GM23338 (cell line): ENCODE measurements around the gene SLC30A7.

Experiments
- EZH2 ChIP-seq: fragments of 200-600 bp; sonication (generic); IDR thresholded peaks from one replicate; pipeline ENCODE4 v1.8.0; 2017; ENCODE audit warnings: antibody characterized with exemption, mild to moderate bottlenecking, low read depth; ENCODE audit not compliant: unreplicated experiment
- EZH2phosphoT487 ChIP-seq: fragments of 200-600 bp; sonication (generic); IDR thresholded peaks from one replicate; pipeline ENCODE4 v1.8.1; 2018; ENCODE audit warnings: antibody characterized with exemption; ENCODE audit not compliant: unreplicated experiment
- NANOG ChIP-seq: IDR thresholded peaks from 2 replicates; pipeline ENCODE4 v1.6.1; 2016; ENCODE audit warnings: antibody characterized with exemption, borderline replicate concordance
- POLR2AphosphoS5 ChIP-seq: IDR thresholded peaks from 2 replicates; pipeline ENCODE4 v1.6.1; 2016; ENCODE audit warnings: antibody characterized with exemption, low read depth
- TF ChIP-seq, protein P1 (sequence below), 2 experiments: fragments of 200-600 bp in 1 of 2; sonication (generic) in 1 of 2; conservative IDR thresholded peaks; 2 replicates each; pipeline versions ENCODE4 v1.5.1 to v1.6.1; 2016 to 2017; ENCODE audit warnings: antibody characterized with exemption in 2 of 2, low read depth in 2 of 2, mild to moderate bottlenecking in 2 of 2, moderate library complexity in 1 of 2
- TF ChIP-seq, protein P2 (sequence below): IDR thresholded peaks from one replicate; pipeline ENCODE4 v1.6.1; 2018; ENCODE audit warnings: antibody characterized with exemption; ENCODE audit not compliant: unreplicated experiment

DNA sequence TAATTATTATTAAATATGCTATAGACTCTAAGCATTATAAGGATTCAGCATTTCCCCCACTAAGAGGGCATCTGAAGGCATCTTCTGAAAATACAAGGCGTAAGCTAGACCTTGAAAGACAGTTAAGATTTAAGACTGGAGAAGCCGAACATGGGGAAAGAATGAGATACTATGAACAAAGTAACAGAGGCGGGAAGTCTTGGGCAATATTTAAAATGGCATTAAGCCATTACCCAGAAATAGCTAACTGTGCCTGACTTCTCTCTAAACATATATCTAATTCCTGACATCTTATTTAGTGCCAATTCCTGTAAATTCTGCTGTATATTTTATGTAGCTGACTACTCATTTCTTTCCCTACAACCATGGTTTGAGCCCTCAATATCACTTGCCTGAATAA lies 108.8 kb downstream of the SLC30A7 start:
- TF ChIP-seq, protein P1, sequence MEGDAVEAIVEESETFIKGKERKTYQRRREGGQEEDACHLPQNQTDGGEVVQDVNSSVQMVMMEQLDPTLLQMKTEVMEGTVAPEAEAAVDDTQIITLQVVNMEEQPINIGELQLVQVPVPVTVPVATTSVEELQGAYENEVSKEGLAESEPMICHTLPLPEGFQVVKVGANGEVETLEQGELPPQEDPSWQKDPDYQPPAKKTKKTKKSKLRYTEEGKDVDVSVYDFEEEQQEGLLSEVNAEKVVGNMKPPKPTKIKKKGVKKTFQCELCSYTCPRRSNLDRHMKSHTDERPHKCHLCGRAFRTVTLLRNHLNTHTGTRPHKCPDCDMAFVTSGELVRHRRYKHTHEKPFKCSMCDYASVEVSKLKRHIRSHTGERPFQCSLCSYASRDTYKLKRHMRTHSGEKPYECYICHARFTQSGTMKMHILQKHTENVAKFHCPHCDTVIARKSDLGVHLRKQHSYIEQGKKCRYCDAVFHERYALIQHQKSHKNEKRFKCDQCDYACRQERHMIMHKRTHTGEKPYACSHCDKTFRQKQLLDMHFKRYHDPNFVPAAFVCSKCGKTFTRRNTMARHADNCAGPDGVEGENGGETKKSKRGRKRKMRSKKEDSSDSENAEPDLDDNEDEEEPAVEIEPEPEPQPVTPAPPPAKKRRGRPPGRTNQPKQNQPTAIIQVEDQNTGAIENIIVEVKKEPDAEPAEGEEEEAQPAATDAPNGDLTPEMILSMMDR (conservative IDR thresholded peaks at IDR 0.05; ENCODE audit: low read depth in 2 of 2), result no peak
- TF ChIP-seq, protein P2, sequence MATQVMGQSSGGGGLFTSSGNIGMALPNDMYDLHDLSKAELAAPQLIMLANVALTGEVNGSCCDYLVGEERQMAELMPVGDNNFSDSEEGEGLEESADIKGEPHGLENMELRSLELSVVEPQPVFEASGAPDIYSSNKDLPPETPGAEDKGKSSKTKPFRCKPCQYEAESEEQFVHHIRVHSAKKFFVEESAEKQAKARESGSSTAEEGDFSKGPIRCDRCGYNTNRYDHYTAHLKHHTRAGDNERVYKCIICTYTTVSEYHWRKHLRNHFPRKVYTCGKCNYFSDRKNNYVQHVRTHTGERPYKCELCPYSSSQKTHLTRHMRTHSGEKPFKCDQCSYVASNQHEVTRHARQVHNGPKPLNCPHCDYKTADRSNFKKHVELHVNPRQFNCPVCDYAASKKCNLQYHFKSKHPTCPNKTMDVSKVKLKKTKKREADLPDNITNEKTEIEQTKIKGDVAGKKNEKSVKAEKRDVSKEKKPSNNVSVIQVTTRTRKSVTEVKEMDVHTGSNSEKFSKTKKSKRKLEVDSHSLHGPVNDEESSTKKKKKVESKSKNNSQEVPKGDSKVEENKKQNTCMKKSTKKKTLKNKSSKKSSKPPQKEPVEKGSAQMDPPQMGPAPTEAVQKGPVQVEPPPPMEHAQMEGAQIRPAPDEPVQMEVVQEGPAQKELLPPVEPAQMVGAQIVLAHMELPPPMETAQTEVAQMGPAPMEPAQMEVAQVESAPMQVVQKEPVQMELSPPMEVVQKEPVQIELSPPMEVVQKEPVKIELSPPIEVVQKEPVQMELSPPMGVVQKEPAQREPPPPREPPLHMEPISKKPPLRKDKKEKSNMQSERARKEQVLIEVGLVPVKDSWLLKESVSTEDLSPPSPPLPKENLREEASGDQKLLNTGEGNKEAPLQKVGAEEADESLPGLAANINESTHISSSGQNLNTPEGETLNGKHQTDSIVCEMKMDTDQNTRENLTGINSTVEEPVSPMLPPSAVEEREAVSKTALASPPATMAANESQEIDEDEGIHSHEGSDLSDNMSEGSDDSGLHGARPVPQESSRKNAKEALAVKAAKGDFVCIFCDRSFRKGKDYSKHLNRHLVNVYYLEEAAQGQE, result no peak
- no peak for TF ChIP-seq NANOG
- no peak for TF ChIP-seq POLR2AphosphoS5
- TF ChIP-seq EZH2, result no peak
- no peak for TF ChIP-seq EZH2phosphoT487
